Mesenchymal stem cell (in vitro differentiated cells and primary cell): ENCODE measurements around the gene LIN52.

Experiments used
- DNase-seq: peaks from one replicate; pipeline ENCODE4 v3.0.0-alpha.2; 2013
- H2AFZ ChIP-seq: one replicate; pipeline ENCODE4 v1.6.1; 2013; ENCODE audit warnings: low read depth, mild to moderate bottlenecking, control low read depth, inconsistent platforms, low read length, moderate library complexity
- H2AK5ac ChIP-seq: 2 replicates; pipeline ENCODE4 v1.6.1; 2013; ENCODE audit warnings: low read length, moderate library complexity, mild to moderate bottlenecking, inconsistent platforms; ENCODE audit not compliant: severe bottlenecking
- H2BK120ac ChIP-seq: one replicate; pipeline ENCODE4 v1.6.1; 2013; ENCODE audit warnings: low read depth, mild to moderate bottlenecking, inconsistent platforms, low read length, moderate library complexity
- H2BK12ac ChIP-seq, 2 experiments: one replicate each; pipeline ENCODE4 v1.6.1; 2013; ENCODE audit warnings: inconsistent platforms in 2 of 2, low read length in 2 of 2, mild to moderate bottlenecking in 2 of 2, moderate library complexity in 2 of 2, control low read depth in 1 of 2
- H2BK15ac ChIP-seq: one replicate; pipeline ENCODE4 v1.6.1; 2013; ENCODE audit warnings: mild to moderate bottlenecking, low read depth, inconsistent platforms; ENCODE audit not compliant: poor library complexity, severe bottlenecking
- H2BK5ac ChIP-seq: 2 replicates; pipeline ENCODE4 v1.6.1; 2013; ENCODE audit warnings: low read depth, mild to moderate bottlenecking, low read length, control low read depth, inconsistent platforms; ENCODE audit not compliant: poor library complexity, severe bottlenecking
- H3K14ac ChIP-seq, 2 experiments: one replicate each; pipeline ENCODE4 v1.6.1; 2013; ENCODE audit warnings: inconsistent platforms in 2 of 2, low read length in 2 of 2, control low read depth in 1 of 2, mild to moderate bottlenecking in 1 of 2, moderate library complexity in 1 of 2
- H3K18ac ChIP-seq, 2 experiments: one replicate each; pipeline ENCODE4 v1.6.1; 2013; ENCODE audit warnings: inconsistent platforms in 2 of 2, low read length in 2 of 2, control low read depth in 1 of 2, low read depth in 1 of 2, mild to moderate bottlenecking in 1 of 2
- H3K23ac ChIP-seq, 2 experiments: one replicate each; pipeline ENCODE4 v1.6.1; 2013; ENCODE audit warnings: inconsistent platforms in 2 of 2, low read length in 2 of 2, mild to moderate bottlenecking in 2 of 2, moderate library complexity in 2 of 2, control low read depth in 1 of 2
- H3K27ac ChIP-seq: 2 replicates; pipeline ENCODE4 v1.5.1; 2013; ENCODE audit warnings: mild to moderate bottlenecking, moderate library complexity, low read length, control low read depth, inconsistent platforms; ENCODE audit not compliant: poor library complexity, severe bottlenecking
- H3K27me3 ChIP-seq, 2 experiments: 2 replicates each; pipeline versions ENCODE4 v1.6.1 to v1.7.0; 2013; ENCODE audit warnings: low read length in 2 of 2, mild to moderate bottlenecking in 2 of 2, moderate library complexity in 2 of 2, control low read depth in 1 of 2, inconsistent platforms in 1 of 2; ENCODE audit not compliant: control insufficient read depth in 1 of 2, insufficient read depth in 1 of 2
- H3K36me3 ChIP-seq, 2 experiments: 2 replicates each; pipeline versions ENCODE4 v1.6.1 to v1.7.0; 2013; ENCODE audit warnings: low read length in 2 of 2, control low read depth in 1 of 2, inconsistent platforms in 1 of 2, low read depth in 1 of 2, mild to moderate bottlenecking in 1 of 2; ENCODE audit not compliant: insufficient read depth in 2 of 2, control insufficient read depth in 1 of 2
- H3K4ac ChIP-seq, 2 experiments: one replicate each; pipeline ENCODE4 v1.6.1; 2013; ENCODE audit warnings: inconsistent platforms in 2 of 2, low read length in 2 of 2, mild to moderate bottlenecking in 2 of 2, moderate library complexity in 2 of 2, control low read depth in 1 of 2, low read depth in 1 of 2
- H3K4me1 ChIP-seq: 2 replicates; pipeline ENCODE4 v1.6.1; 2013; ENCODE audit warnings: low read depth, low read length, control low read depth; ENCODE audit not compliant: control insufficient read depth, insufficient read depth
- H3K4me2 ChIP-seq: 2 replicates; pipeline ENCODE4 v1.6.1; 2013; ENCODE audit warnings: low read length, mild to moderate bottlenecking, inconsistent platforms; ENCODE audit not compliant: poor library complexity, severe bottlenecking
- H3K4me3 ChIP-seq, 2 experiments: 2 replicates each; pipeline versions ENCODE4 v1.5.1 to v1.7.0; 2013; ENCODE audit warnings: low read length in 2 of 2, mild to moderate bottlenecking in 2 of 2, control low read depth in 1 of 2, low read depth in 1 of 2; ENCODE audit not compliant: insufficient read depth in 1 of 2
- H3K79me1 ChIP-seq: replicated peaks from 2 replicates; pipeline ENCODE4 v1.6.1; 2013; ENCODE audit warnings: mild to moderate bottlenecking, control low read depth, low read length, inconsistent platforms; ENCODE audit not compliant: poor library complexity, severe bottlenecking
- H3K9ac ChIP-seq: 2 replicates; pipeline ENCODE4 v1.7.0; 2013; ENCODE audit warnings: mild to moderate bottlenecking, low read length, moderate library complexity
- H3K9me3 ChIP-seq: 2 replicates; pipeline ENCODE4 v1.7.0; 2013; ENCODE audit warnings: mild to moderate bottlenecking, low read length; ENCODE audit not compliant: control insufficient read depth
- H4K8ac ChIP-seq: one replicate; pipeline ENCODE4 v1.6.1; 2013; ENCODE audit warnings: inconsistent platforms, mild to moderate bottlenecking, low read length, moderate library complexity
- H4K91ac ChIP-seq: one replicate; pipeline ENCODE4 v1.6.1; 2013; ENCODE audit warnings: mild to moderate bottlenecking, low read length, inconsistent platforms
- WGBS: methylation state at CpG from one replicate; pipeline ENCODE4 v1.1.7; 2013; ENCODE audit warnings: mixed read lengths; 5-methylcytosine and 5-hydroxymethylcytosine counted together

LIN52 gene

DNA sequence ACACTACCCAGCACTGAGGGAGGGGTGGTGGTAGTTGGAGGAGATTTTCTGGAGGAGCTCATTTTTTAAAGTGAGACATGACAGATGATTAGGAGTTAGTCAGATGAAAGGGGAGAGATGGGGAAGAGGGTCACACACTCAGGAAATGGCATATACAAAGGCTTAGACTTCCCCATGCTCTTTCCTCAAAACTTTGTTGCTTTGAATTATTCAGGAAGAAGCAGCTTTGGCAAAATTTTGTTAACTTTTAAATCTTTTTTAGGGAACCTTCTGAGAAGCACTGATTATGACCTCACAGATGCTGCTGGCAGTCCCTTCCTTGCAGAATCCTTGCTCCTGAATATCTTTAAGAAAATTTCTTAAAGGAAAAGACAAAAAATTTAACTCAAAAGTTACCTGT lies 20.3 kb upstream of the LIN52 start:
- Histone ChIP-seq H4K8ac (no peak overlapping the region), H3K27ac (no peak overlapping the region), H2BK15ac (no peak overlapping the region), H3K14ac (no peak overlapping the region), H2BK5ac (no peak overlapping the region), H2AK5ac (no peak overlapping the region), H3K4me3 (no peak overlapping the region), H3K18ac (no peak overlapping the region), H3K4ac (no peak overlapping the region), H3K9ac (no peak overlapping the region), H3K9me3 (no peaks in the 10 kb centered on the region), H3K36me3 (peaks cover 0 to 44% of the 10 kb centered on the region in 2 experiments), H2BK120ac (no peak overlapping the region), H4K91ac (no peak overlapping the region), H2AFZ (no peak overlapping the region), H3K4me2 (no peak overlapping the region), H3K23ac (no peak overlapping the region), H2BK12ac (no peak overlapping the region), H3K27me3 (no peaks in the 10 kb centered on the region), H3K4me1 (no peaks in the 10 kb centered on the region), H3K79me1 (no peaks in the 10 kb centered on the region)
- peak; percentile 10 for DNase-seq

DNA sequence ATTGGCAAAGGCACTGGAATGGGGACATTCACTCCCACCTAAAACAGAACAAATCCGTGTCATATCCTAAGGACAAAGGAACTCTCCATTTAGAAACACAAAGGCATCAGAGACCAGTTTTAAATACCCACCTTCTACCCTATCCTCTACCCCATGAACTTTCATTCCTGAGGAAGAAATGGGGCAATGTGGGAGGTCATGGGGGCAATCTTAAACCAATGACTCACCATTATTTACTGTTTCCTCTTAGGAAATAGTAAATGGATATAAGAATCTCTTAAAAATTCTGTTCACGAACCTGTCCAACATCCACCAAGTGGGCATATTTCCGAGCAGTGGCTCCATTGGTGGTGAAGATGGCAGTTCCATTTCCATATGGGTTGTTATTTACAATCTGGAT lies 19.9 kb upstream of the LIN52 start:
- Histone ChIP-seq H3K14ac (no peak overlapping the region), H3K27me3 (no peaks in the 10 kb centered on the region), H3K27ac (no peak overlapping the region), H3K79me1 (no peaks in the 10 kb centered on the region), H3K9me3 (no peaks in the 10 kb centered on the region), H4K91ac (no peak overlapping the region), H2AK5ac (no peak overlapping the region), H2BK15ac (no peak overlapping the region), H3K4me3 (no peak overlapping the region), H2AFZ (no peak overlapping the region), H3K4me1 (no peaks in the 10 kb centered on the region), H3K9ac (no peak overlapping the region), H3K4me2 (no peak overlapping the region), H3K18ac (no peak overlapping the region), H4K8ac (no peak overlapping the region), H2BK12ac (no peak overlapping the region), H2BK5ac (no peak overlapping the region), H2BK120ac (no peak overlapping the region), H3K4ac (no peak overlapping the region), H3K36me3 (peaks cover 0 to 40% of the 10 kb centered on the region in 2 experiments), H3K23ac (no peak overlapping the region)
- peak; percentile 41 for DNase-seq
- WGBS: 86% methylated on average over 1 of the region's 3 CpGs

DNA sequence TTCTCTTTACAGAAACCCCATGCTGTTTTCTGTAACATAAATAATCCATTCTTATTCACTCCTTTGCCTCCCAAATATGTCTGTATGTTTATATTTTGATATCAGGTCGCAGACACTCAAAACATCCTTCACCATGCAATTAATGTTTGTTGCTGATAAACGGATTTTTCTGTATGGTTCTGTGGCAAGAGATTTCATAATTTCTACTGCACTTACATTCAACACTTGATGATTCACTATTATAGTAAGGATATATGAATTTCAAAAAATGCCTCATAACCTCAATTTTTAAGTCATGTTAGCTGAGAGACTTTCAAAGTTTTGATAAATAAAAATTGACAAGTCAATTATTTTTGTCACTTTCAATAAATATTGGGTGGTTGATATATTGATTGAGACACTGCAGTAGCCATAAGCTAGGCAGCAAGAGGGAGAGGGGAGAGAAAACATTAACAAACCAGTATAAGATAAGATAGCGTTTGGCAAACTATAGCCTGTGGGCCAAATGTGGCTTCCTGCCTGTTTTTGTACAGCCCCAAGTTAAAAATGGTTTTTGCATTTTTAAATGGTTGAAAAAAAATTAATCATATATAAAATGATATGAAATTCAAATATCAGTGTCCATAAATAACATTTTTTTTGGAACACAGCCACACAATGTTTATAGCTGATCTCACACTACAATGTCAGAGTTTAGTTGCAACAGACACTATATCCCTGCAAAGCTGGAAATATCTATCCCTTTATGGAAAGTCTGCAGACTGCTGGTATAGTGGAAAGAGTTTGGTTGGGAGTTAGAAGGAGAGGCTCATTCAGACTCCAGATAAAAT lies 18.8 kb upstream of the LIN52 start:
- Histone ChIP-seq H2BK120ac (no peak overlapping the region), H3K4me3 (no peak overlapping the region), H3K18ac (no peak overlapping the region), H2AFZ (no peak overlapping the region), H2BK5ac (no peak overlapping the region), H3K9me3 (no peaks in the 10 kb centered on the region), H3K27ac (no peak overlapping the region), H3K36me3 (peaks cover 0 to 37% of the 10 kb centered on the region in 2 experiments), H3K14ac (no peak overlapping the region), H4K8ac (no peak overlapping the region), H3K4me1 (no peaks in the 10 kb centered on the region), H4K91ac (no peak overlapping the region), H3K23ac (no peak overlapping the region), H2AK5ac (no peak overlapping the region), H3K27me3 (no peaks in the 10 kb centered on the region), H3K79me1 (no peaks in the 10 kb centered on the region), H3K4ac (no peak overlapping the region), H2BK12ac (no peak overlapping the region), H3K9ac (no peak overlapping the region), H2BK15ac (no peak overlapping the region), H3K4me2 (no peak overlapping the region)
- WGBS: no CpG with 5 or more reads among the region's 3 CpGs
- peak; percentile 63 for DNase-seq

DNA sequence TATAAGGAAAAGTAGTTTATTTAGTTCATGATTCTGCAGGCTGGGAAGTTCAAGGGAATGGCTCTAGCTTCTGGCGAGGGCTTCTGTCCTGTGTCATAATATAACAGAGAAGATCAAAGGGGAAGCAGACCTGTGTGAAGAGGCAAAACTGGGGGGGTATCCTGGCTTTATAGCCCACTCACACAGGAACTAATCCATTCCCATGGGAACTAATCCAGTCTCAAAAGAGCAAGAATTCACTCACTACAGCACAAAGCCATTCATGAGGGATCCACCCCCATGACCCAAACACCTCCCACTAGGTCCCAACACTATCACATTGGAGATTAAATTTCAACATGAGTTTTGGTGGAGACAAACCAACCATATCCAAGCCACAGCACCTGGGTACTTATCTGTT lies 7.4 kb upstream of the LIN52 start:
- no peak overlapping the region for H3K23ac ChIP-seq
- H3K4ac ChIP-seq: no peak overlapping the region
- H2BK12ac ChIP-seq: no peak overlapping the region
- no peak overlapping the region for H3K4me3 ChIP-seq
- no peak for DNase-seq
- H3K9ac ChIP-seq: no peak overlapping the region
- no peak overlapping the region for H4K91ac ChIP-seq
- no peak overlapping the region for H3K4me2 ChIP-seq
- peaks cover 5% of the 10 kb centered on the region for H3K4me1 ChIP-seq
- H3K27me3 ChIP-seq: no peaks in the 10 kb centered on the region
- WGBS: 20% methylated on average over 1 of the region's 1 CpG
- H2BK15ac ChIP-seq: no peak overlapping the region
- H3K27ac ChIP-seq: no peak overlapping the region
- no peak overlapping the region for H4K8ac ChIP-seq
- H3K79me1 ChIP-seq: no peaks in the 10 kb centered on the region
- H2AK5ac ChIP-seq: no peak overlapping the region
- H2BK5ac ChIP-seq: no peak overlapping the region
- H3K9me3 ChIP-seq: no peaks in the 10 kb centered on the region
- no peak overlapping the region for H2BK120ac ChIP-seq
- no peak overlapping the region for H3K14ac ChIP-seq
- H3K18ac ChIP-seq: no peak overlapping the region
- H3K36me3 ChIP-seq: peaks cover 0 to 3% of the 10 kb centered on the region in 2 experiments
- H2AFZ ChIP-seq: no peak overlapping the region
